H1 (cell line): ENCODE results near the gene MACF1. TPM values are rescaled to one million over a fixed set of nuclear protein-coding genes. Genes with fewer than 3 reads are reported as not detected.

Experiments used
- CTCF ChIA-PET: fragments of 300-600 bp; sonication (Branson Sonifier 250); formaldehyde crosslinking; loops from one replicate; lab custom pipeline; 2021; ENCODE audit not compliant: partially characterized antibody; lab: Charles Lee
- POLR2A ChIA-PET: fragments of 300-600 bp; sonication (Branson Sonifier 250); formaldehyde crosslinking; loops from one replicate; lab custom pipeline; 2021; ENCODE audit warnings: inconsistent platforms; ENCODE audit not compliant: partially characterized antibody; lab: Charles Lee
- DNase-seq, 2 experiments: peaks; one replicate each; pipeline versions ENCODE4 v3.0.0 to v3.0.0-alpha.2; 2010 to 2022; ENCODE audit warnings: low spot score in 2 of 2, low read depth in 1 of 2, mixed read lengths in 1 of 2
- FAIRE-seq: peaks from 2 replicates; lab custom pipeline; 2011; peaks lifted over from hg19 to GRCh38; lab: Jason Lieb, UNC
- H2AFZ ChIP-seq: 2 replicates; pipeline ENCODE4 v1.8.1; 2012; ENCODE audit warnings: low read length, inconsistent platforms
- H2AK5ac ChIP-seq: 2 replicates; pipeline ENCODE4 v1.6.1; 2013; ENCODE audit warnings: low read depth, low read length
- H2BK120ac ChIP-seq: replicated peaks from 2 replicates; pipeline ENCODE3; 2013; ENCODE audit warnings: low read depth, low read length, inconsistent platforms
- H2BK12ac ChIP-seq: 2 replicates; pipeline ENCODE4 v1.6.1; 2013; ENCODE audit warnings: low read depth, low read length
- H2BK15ac ChIP-seq: 2 replicates; pipeline ENCODE4 v1.6.1; 2013; ENCODE audit warnings: low read length
- H2BK20ac ChIP-seq: 2 replicates; pipeline ENCODE4 v1.6.1; 2013; ENCODE audit warnings: low read length
- H2BK5ac ChIP-seq: 2 replicates; pipeline ENCODE4 v1.6.1; 2013; ENCODE audit warnings: low read depth, low read length
- H3K14ac ChIP-seq: 2 replicates; pipeline ENCODE4 v1.6.1; 2013; ENCODE audit warnings: inconsistent platforms; ENCODE audit not compliant: insufficient read length
- H3K18ac ChIP-seq: 2 replicates; pipeline ENCODE4 v1.6.1; 2013; ENCODE audit warnings: low read length; ENCODE audit errors: extremely low read depth
- H3K23ac ChIP-seq: 2 replicates; pipeline ENCODE4 v1.6.1; 2013; ENCODE audit warnings: inconsistent platforms; ENCODE audit not compliant: insufficient read length
- H3K23me2 ChIP-seq: 2 replicates; pipeline ENCODE4 v1.6.1; 2013; ENCODE audit warnings: low read depth, low read length
- H3K27ac ChIP-seq: 2 replicates; pipeline ENCODE4 v1.6.1; 2011; ENCODE audit warnings: low read depth, low read length, inconsistent platforms
- H3K27me3 ChIP-seq, 4 experiments: replicated peaks in 1 of 4; 1 replicate in 1 of 4; 2 replicates in 3 of 4; pipeline versions ENCODE4 v1.6.1 to v1.8.1; 2011 to 2013; ENCODE audit warnings: low read length in 3 of 4, mild to moderate bottlenecking in 3 of 4, inconsistent platforms in 2 of 4, mixed read lengths in 2 of 4, moderate library complexity in 1 of 4; ENCODE audit not compliant: control insufficient read depth in 3 of 4, insufficient read depth in 3 of 4; ENCODE audit errors: extremely low read depth in 1 of 4
- H3K36me3 ChIP-seq, 4 experiments: 2 replicates each; pipeline versions ENCODE4 v1.6.1 to v1.8.1; 2011 to 2013; ENCODE audit warnings: mild to moderate bottlenecking in 4 of 4, low read length in 3 of 4, moderate library complexity in 2 of 4, control low read depth in 1 of 4, inconsistent platforms in 1 of 4; ENCODE audit not compliant: insufficient read depth in 4 of 4, control insufficient read depth in 2 of 4
- H3K4ac ChIP-seq: replicated peaks from 2 replicates; pipeline ENCODE3; 2013; ENCODE audit warnings: low read length, low read depth, mixed read lengths, inconsistent platforms; ENCODE audit not compliant: insufficient read length
- H3K4me1 ChIP-seq, 4 experiments: replicated peaks in 1 of 4; 1 replicate in 1 of 4; 2 replicates in 3 of 4; pipeline versions ENCODE4 v1.6.1 to v1.8.1; 2011 to 2013; ENCODE audit warnings: low read length in 3 of 4, inconsistent platforms in 2 of 4, mixed read lengths in 1 of 4; ENCODE audit not compliant: insufficient read depth in 4 of 4, control insufficient read depth in 3 of 4
- H3K4me2 ChIP-seq, 2 experiments: 2 replicates each; pipeline versions ENCODE4 v1.6.1 to v1.8.1; 2011 to 2013; ENCODE audit warnings: low read depth in 2 of 2, low read length in 2 of 2, control low read depth in 1 of 2, inconsistent platforms in 1 of 2, mild to moderate bottlenecking in 1 of 2; ENCODE audit not compliant: insufficient read depth in 1 of 2
- H3K4me3 ChIP-seq, 4 experiments: fragments of 200-600, 300-600 bp in 1 of 4; sonication (generic), shearing (Covaris generic), sonication (Bioruptor Twin) in 1 of 4; 2 replicates each; pipeline versions ENCODE4 v1.5.1 to v1.8.1; 2011 to 2016; ENCODE audit warnings: low read length in 4 of 4, low read depth in 3 of 4, control low read depth in 2 of 4, inconsistent platforms in 2 of 4, mild to moderate bottlenecking in 2 of 4, mixed read lengths in 1 of 4, moderate library complexity in 1 of 4; ENCODE audit not compliant: insufficient read depth in 2 of 4; ENCODE audit errors: extremely low read depth in 1 of 4
- H3K56ac ChIP-seq: replicated peaks from 2 replicates; pipeline ENCODE3; 2013; ENCODE audit warnings: low read depth, mild to moderate bottlenecking, mixed read lengths, low read length, inconsistent platforms; ENCODE audit not compliant: insufficient read length
- H3K79me1 ChIP-seq: 2 replicates; pipeline ENCODE4 v1.6.1; 2013; ENCODE audit warnings: low read depth, low read length, control low read depth
- H3K79me2 ChIP-seq, 2 experiments: 2 replicates each; pipeline versions ENCODE4 v1.6.1 to v1.8.1; 2012 to 2013; ENCODE audit warnings: low read length in 2 of 2, mild to moderate bottlenecking in 2 of 2, inconsistent platforms in 1 of 2; ENCODE audit not compliant: insufficient read depth in 2 of 2, control insufficient read depth in 1 of 2
- H3K9ac ChIP-seq, 4 experiments: replicated peaks in 1 of 4; 1 replicate in 1 of 4; 2 replicates in 3 of 4; pipeline versions ENCODE4 v1.6.1 to v1.8.1; 2011 to 2013; ENCODE audit warnings: low read depth in 3 of 4, low read length in 3 of 4, control low read depth in 2 of 4, mild to moderate bottlenecking in 2 of 4, moderate library complexity in 2 of 4, inconsistent platforms in 1 of 4; ENCODE audit errors: extremely low read depth in 1 of 4
- H3K9me3 ChIP-seq, 2 experiments: 2 replicates each; pipeline versions ENCODE4 v1.6.1 to v1.8.1; 2012 to 2013; ENCODE audit warnings: mild to moderate bottlenecking in 2 of 2, moderate library complexity in 2 of 2, control low read depth in 1 of 2, inconsistent platforms in 1 of 2, low read depth in 1 of 2, low read length in 1 of 2, mixed read lengths in 1 of 2; ENCODE audit not compliant: insufficient read depth in 2 of 2
- H4K20me1 ChIP-seq, 2 experiments: replicated peaks in 1 of 2; 2 replicates each; pipeline versions ENCODE3 to v1.8.1; 2011 to 2013; ENCODE audit warnings: inconsistent platforms in 2 of 2, low read length in 2 of 2, mild to moderate bottlenecking in 1 of 2; ENCODE audit not compliant: insufficient read depth in 2 of 2, control insufficient read depth in 1 of 2
- H4K5ac ChIP-seq: 2 replicates; pipeline ENCODE4 v1.6.1; 2013; ENCODE audit warnings: low read length, low read depth, mixed read lengths, inconsistent platforms; ENCODE audit not compliant: insufficient read length
- H4K8ac ChIP-seq: 2 replicates; pipeline ENCODE4 v1.8.0; 2013; ENCODE audit warnings: mild to moderate bottlenecking, moderate library complexity, low read length, inconsistent platforms; ENCODE audit not compliant: insufficient read depth; ENCODE audit errors: extremely low read depth
- H4K91ac ChIP-seq: replicated peaks from 2 replicates; pipeline ENCODE3; 2013; ENCODE audit warnings: low read length, mixed read lengths, inconsistent platforms; ENCODE audit not compliant: insufficient read length
- ASH2L ChIP-seq: fragments of 200-600, 300-600 bp; sonication (generic); IDR thresholded peaks from one replicate; pipeline ENCODE4 v1.7.1; 2017; ENCODE audit warnings: low read length
- CBX5 ChIP-seq: fragments of 300-800, 300-1000 bp; sonication (generic); IDR thresholded peaks from 2 replicates; pipeline ENCODE4 v1.7.1; 2016; ENCODE audit warnings: antibody characterized with exemption, low read length, low read depth
- CEBPB ChIP-seq: IDR thresholded peaks from 2 replicates; pipeline ENCODE4 v1.6.1; 2012; ENCODE audit warnings: low read depth, low read length
- CREB1 ChIP-seq: IDR thresholded peaks from 2 replicates; pipeline ENCODE4 v1.6.1; 2012; ENCODE audit warnings: inconsistent platforms
- EGR1 ChIP-seq: IDR thresholded peaks from 2 replicates; pipeline ENCODE4 v1.6.1; 2011; ENCODE audit warnings: low read depth, low read length, borderline replicate concordance
- EP300 ChIP-seq, 2 experiments: IDR thresholded peaks; 1 replicate in 1 of 2; 2 replicates in 1 of 2; pipeline ENCODE4 v1.6.1; 2011 to 2012; ENCODE audit warnings: low read depth in 2 of 2, low read length in 2 of 2, mild to moderate bottlenecking in 2 of 2, borderline replicate concordance in 1 of 2, inconsistent platforms in 1 of 2, moderate library complexity in 1 of 2
- KDM1A ChIP-seq: fragments of 200-600, 300-600 bp; sonication (generic); IDR thresholded peaks from 2 replicates; pipeline ENCODE4 v1.7.1; 2016; ENCODE audit warnings: mild to moderate bottlenecking, low read length, borderline replicate concordance
- KDM4A ChIP-seq: IDR thresholded peaks from one replicate; pipeline ENCODE4 v1.7.1; 2012; ENCODE audit warnings: low read depth, mild to moderate bottlenecking, moderate library complexity, low read length, inconsistent platforms; ENCODE audit not compliant: severe bottlenecking
- POLR2A ChIP-seq, 2 experiments: IDR thresholded peaks; 1 replicate in 1 of 2; 2 replicates in 1 of 2; pipeline ENCODE4 v1.6.1; 2011; ENCODE audit warnings: low read depth in 2 of 2, low read length in 2 of 2, mild to moderate bottlenecking in 2 of 2; ENCODE audit errors: control extremely low read depth in 1 of 2
- POLR2AphosphoS5 ChIP-seq: IDR thresholded peaks from 2 replicates; pipeline ENCODE4 v1.6.1; 2011; ENCODE audit warnings: low read depth, low read length
- RFX5 ChIP-seq: IDR thresholded peaks from 2 replicates; pipeline ENCODE4 v1.6.1; 2011; ENCODE audit warnings: low read depth, low read length, improper control_type of control experiment, borderline replicate concordance
- SIX5 ChIP-seq: IDR thresholded peaks from 2 replicates; pipeline ENCODE4 v1.6.1; 2011; ENCODE audit warnings: mild to moderate bottlenecking, low read depth, low read length
- WGBS, 2 experiments: shearing (Covaris generic) in 1 of 2; methylation state at CpG; one replicate each; pipeline versions ENCODE4 v1.1.6 to v1.1.7; 2013 to 2015; ENCODE audit warnings: low lambda C conversion rate in 2 of 2, mixed read lengths in 2 of 2, inconsistent platforms in 1 of 2, low coverage in 1 of 2, missing lambda C conversion rate in 1 of 2; ENCODE audit not compliant: insufficient replicate concordance in 2 of 2, insufficient coverage in 1 of 2, insufficient read length in 1 of 2; ENCODE audit errors: extremely low coverage in 1 of 2, missing lambda C conversion rate in 1 of 2; 5-methylcytosine and 5-hydroxymethylcytosine counted together
- polyA plus RNA-seq, 7 experiments: library from polyadenylated mRNA; depleted of rRNA in 3 of 7; stranded (reverse) in 5 of 7; unstranded in 2 of 7; fragments of >200 nt in 5 of 7; fragments of 200-250 nt in 2 of 7; gene quantifications; 1 replicate in 5 of 7; 2 replicates in 1 of 7; 4 replicates in 1 of 7; pipeline versions ENCODE4 v1.2.1 to v1.2.3, GENCODE V29; 2011 to 2013; ENCODE audit warnings: missing spikeins in 2 of 7, mixed read lengths in 2 of 7
- total RNA-seq: library from RNA; stranded (reverse); fragmentation: NEBNext Ultra II Directional; extraction: Animal tissue kit (Norgen Biotek cat#: 25700); gene quantifications from 2 replicates; pipeline ENCODE4 v1.2.1, GENCODE V29; 2021
- TF ChIP-seq, protein P1 (sequence below): IDR thresholded peaks from 2 replicates; pipeline ENCODE4 v1.6.1; 2011; ENCODE audit warnings: low read depth, mild to moderate bottlenecking, low read length; ENCODE audit not compliant: insufficient read depth

MACF1 gene
- total and polyA plus RNA-seq, 2 of the 8 experiments (the other 6 are each of a cell fraction or from before 2014, with no cell fraction given), result 59.8 to 285 TPM

DNA sequence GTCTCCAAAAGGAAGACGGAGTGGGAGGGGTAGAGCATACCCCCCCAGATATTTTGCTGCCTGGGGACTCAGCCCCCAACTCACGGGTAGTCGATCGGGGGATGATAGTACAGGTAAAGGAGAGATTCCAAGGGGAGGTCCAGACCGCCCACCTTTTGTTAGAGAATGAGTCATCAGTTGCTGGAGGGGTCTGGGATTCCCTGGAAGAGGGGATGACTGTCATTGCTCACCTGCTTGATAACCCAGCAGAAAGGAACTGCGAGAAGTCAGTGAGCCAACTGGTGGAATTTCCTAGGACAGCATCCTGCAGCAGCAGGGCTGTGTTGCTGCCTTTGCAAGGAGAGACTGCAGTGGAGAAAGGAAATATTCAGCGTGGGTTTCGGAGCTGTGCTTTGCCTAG is 64.4 kb downstream of the MACF1 start:
- Histone ChIP-seq H4K5ac (no peak overlapping the region), H3K4me2 (peak overlapping the region; percentile 66 to 96), H2AK5ac (no peak overlapping the region), H3K27me3 (no peaks in the 10 kb centered on the region), H4K91ac (no peak overlapping the region), H2AFZ (no peak overlapping the region), H2BK20ac (no peak overlapping the region), H2BK12ac (peak overlapping the region; percentile 18; the same call in 1 of the 2 replicates), H3K4me1 (peaks cover 10 to 21% (median 18%) of the 10 kb centered on the region in 4 experiments; a peak in 6 of 7 replicates), H3K23ac (no peak overlapping the region), H3K9ac (peak overlapping the region in 2 of 4 experiments; percentile 5 to 49; a peak in 2 of 7 replicates), H2BK5ac (peak overlapping the region; percentile 79), H2BK120ac (no peak overlapping the region), H3K23me2 (no peaks in the 10 kb centered on the region; the same call in 1 of the 2 replicates), H3K14ac (no peak overlapping the region), H3K56ac (no peak overlapping the region), H3K79me1 (peaks cover 10% of the 10 kb centered on the region; the same call in 1 of the 2 replicates), H3K36me3 (no peaks in the 10 kb centered on the region), H4K8ac (no peak overlapping the region), H4K20me1 (peaks cover 0 to 6% of the 10 kb centered on the region in 2 experiments), H3K4ac (no peak overlapping the region), H3K4me3 (peak overlapping the region in 3 of 4 experiments; percentile 16 to 49 (median 29); a peak in 4 of 8 replicates), H3K9me3 (no peaks in the 10 kb centered on the region), H3K18ac (peak overlapping the region; percentile 79), H3K27ac (peak overlapping the region; percentile 67; the same call in 1 of the 2 replicates), H3K79me2 (peaks cover 9 to 73% of the 10 kb centered on the region in 2 experiments; a peak in 3 of 4 replicates), H2BK15ac (peak overlapping the region; percentile 21; the same call in 1 of the 2 replicates)
- FAIRE-seq, result no peak
- CTCF ChIA-PET, result interaction anchor here (0.9 to 5.2 kb wide), 7 partner anchors 10 to 176 kb away, joined by 3 to 19 read pairs (median 4); no protein-coding TSS in a partner anchor
- 37% methylated on average over 8 of the region's 8 CpGs; no CpG with 5 or more reads in 1 of the 2 experiments for WGBS, 2 experiments
- POLR2A ChIA-PET, result interaction anchor here (0.5 to 2.2 kb wide), 9 partner anchors 10 to 162 kb away, joined by 3 to 14 read pairs (median 3); no protein-coding TSS in a partner anchor
- peak; percentile 44 to 62 for DNase-seq
- TF ChIP-seq CREB1 (peak; percentile 76), ASH2L (peak; percentile 20), KDM4A (no peak), SIX5 (no peak), EP300 (IDR thresholded peaks at IDR 0.05; ENCODE audit: borderline replicate concordance in 1 of 2, low read depth in 2 of 2, low read length in 2 of 2) (no peak), CEBPB (no peak), KDM1A (no peak), CBX5 (no peak), POLR2AphosphoS5 (0 out of 2 replicates have a peak, but pooled peaks have one; percentile 50), EGR1 (0 out of 2 replicates have a peak, but pooled peaks have one; percentile 10), POLR2A (IDR thresholded peaks at IDR 0.05; ENCODE audit: control extremely low read depth in 1 of 2, low read depth in 2 of 2, low read length in 2 of 2) (peak in 1 of 2 experiments; percentile 43; a peak in 1 of 3 replicates), RFX5 (peak; percentile 92)
- TF ChIP-seq, protein P1, sequence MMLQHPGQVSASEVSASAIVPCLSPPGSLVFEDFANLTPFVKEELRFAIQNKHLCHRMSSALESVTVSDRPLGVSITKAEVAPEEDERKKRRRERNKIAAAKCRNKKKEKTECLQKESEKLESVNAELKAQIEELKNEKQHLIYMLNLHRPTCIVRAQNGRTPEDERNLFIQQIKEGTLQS, result no peak
